Activated T-cell treated with anti-CD3 and anti-CD28 coated beads, Interleukin-2, amount 50 U/mL, for 48 hours (primary cell): ENCODE data around the gene FAM53C.
"Not testable (repeated sequence)": the region's sequence is repeated elsewhere in the genome, so short reads cannot be mapped to it uniquely, and the experiment has no call there.

ENCODE experiments used
- DNase-seq, 2 experiments: peaks; one replicate each; pipeline ENCODE4 v3.0.0-alpha.2; 2020

Gene FAM53C

DNA sequence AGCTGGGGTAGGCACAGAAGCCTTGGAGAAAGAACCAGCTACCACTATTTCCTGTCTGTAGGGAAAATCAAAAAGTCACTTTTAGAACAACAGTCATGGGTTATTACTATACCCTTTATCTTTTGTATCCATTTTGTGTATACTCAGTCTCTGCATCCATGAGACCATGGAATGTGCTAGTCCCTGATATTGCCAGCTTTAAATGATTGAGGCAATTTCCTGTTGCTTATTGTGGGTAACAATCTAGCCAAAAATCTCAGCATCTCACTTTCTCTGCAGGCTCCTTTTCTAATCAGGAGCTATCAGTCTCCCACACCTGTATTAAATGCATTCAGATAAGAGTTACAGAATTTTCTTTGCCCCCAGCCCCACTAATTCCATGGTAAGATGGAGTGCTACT lies 13.5 kb downstream of the FAM53C start:
- no peak for DNase-seq

DNA sequence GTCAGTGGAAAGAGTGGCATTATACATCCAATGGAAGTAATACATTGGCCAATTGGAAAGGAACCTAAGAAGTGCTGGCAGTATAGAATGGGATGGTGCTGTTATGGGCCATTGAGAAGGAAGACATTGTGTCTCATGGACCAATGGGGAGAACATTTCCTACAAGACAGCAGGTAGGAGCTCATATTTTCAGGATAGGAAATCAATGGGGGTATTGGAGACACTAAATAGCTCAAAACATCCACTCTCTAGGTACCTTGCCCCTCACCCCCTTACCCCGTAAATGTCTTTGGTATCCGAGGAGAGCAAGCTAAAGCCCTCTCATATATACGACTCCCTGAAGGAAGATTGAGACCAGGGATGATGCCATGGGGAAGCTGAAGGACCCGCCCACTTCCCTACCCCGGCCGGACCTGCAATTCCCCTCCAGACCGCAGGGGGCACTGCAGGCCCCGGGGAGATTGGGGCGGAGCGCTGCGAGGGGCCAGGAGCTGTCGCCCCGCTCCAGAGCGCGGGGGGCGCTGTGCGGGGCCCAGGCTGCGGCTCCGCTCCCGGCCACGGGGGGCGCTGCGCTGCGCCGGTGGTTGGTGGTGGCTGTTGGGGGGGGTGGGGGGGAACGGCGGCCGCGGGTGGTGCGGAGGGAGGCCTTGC lies 14.1 kb downstream of the FAM53C start, which contains the start of gene KDM3B:
Gene KDM3B (plus strand): TSS at position 615 of the 651 bp plus-strand sequence. CDS start 111 bp downstream, outside the sequence.
- DNase-seq: peak; percentile 99

DNA sequence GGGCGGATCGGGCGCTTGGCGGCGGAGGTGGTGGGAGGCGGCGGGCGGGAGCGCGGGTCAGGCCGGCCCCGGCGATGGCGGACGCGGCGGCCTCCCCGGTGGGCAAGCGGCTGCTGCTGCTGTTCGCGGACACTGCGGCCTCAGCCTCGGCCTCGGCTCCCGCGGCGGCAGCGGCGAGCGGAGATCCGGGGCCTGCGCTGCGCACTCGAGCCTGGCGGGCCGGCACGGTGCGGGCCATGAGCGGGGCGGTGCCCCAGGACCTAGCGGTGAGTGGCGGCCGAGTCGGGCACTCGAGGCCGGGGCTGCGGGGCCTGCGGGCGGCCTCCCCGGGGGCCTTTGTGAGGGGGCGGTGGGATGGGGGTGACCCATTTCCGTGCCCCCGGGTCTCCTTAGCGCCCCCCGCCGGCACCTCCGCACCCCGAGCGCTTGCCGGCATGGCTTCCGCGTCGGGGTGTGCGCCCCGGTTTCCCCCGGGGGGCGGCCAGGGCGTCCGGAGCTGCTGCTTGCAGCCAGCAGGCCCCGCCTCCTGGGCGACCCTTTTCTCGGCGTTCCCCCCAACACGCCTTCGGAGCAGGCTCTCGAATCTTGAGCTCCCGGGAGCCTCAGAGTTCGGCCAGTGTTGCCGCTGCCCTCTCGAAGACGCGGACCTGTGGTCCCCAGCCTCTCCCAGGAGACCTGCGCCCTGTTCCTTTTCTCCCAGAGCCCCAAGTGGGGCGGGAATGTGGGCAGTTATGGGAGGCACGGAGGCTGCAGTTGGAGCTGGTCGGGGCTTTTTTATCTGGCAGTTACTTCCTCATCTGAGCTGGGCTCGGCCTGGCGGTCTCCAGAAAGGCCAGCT lies 14.9 kb downstream of the FAM53C start:
- peak; percentile 78 to 82 for DNase-seq

DNA sequence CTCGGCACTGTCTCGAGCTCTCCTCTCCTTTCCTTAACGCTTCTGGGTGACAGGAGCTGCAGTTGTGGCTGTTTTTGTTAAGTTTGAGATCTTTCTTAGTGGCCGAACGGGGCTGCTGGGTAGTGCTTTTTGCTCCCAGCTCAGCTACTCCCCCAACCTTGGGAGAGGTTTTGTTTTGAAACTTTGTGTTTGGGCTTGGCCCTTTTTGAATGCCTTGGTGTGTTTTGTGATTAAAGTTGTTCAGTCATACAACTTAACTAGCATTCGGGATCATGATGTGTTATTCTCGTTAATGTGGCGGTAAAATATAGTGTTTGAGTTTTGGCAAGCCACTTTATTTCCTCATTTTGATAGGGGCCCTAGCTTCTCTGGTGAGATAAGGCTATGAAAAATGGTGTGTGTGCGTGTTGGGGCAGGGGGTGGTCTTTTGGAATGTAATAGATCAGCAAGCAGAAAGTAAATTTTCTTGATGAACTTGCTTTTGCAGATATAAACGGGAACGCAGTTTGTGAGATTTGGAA lies 15.6 kb downstream of the FAM53C start:
- DNase-seq: no peak

DNA sequence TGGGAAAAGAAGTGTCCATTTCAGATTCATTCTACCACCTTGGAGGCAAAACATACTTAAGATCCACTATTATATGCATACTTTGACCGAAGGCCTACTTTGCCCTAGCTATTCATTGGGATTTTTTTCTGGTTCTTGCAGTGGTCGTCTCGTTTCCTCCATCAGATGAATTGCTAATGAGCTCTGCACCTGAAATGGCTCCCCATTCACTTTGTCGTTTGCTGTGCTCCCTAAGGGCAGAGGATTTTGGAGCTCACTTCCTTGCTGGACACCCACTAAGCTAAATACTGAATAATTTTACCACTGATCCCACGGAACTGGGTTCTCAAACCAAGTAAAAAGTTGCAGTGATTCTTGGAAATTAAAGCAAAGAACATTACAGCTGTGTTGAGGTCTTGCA lies 16.3 kb downstream of the FAM53C start:
- DNase-seq: peak in 1 of 2 experiments; percentile 10

DNA sequence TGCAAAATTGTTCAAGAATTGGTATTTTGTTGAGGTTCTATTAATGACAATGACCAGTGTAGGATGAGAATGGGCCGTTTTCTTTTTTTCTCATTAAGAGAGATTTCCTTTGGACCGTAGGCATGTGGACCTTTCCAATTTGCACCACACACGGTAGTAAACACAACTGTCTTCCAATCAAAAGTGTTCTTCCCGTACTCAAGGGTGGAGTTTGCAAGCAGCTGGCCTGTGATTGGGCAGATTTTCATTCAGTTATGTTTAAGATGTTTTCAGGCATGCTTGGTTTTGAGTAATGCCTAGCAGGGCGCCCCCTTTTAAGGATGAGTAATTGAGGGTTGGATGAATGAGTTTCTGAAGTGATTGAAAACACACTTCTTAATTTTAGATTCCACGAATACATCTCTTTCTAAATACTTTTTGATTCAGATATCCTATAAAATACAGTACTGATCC lies 16.9 kb downstream of the FAM53C start:
- peak; percentile 66 to 71 for DNase-seq

DNA sequence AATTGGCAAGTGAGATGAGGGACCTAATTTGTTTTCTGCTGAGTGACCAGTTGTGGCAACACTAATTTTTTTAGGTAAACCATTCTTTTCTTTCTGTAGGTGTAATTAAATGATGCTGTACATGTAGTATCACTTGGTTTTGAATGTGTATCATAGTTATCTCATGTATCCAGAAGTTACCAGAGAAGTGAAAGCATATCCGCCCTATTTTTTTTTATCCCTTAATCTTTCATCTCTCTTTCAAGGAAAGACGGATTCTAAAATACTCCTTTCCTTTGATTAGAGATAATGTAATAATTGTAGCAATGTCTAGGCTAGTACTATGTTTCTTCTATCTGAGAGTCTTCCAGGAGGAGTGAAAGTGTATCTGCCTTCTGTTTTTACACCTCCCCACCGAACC lies 21.6 kb downstream of the FAM53C start:
- DNase-seq: no peak

DNA sequence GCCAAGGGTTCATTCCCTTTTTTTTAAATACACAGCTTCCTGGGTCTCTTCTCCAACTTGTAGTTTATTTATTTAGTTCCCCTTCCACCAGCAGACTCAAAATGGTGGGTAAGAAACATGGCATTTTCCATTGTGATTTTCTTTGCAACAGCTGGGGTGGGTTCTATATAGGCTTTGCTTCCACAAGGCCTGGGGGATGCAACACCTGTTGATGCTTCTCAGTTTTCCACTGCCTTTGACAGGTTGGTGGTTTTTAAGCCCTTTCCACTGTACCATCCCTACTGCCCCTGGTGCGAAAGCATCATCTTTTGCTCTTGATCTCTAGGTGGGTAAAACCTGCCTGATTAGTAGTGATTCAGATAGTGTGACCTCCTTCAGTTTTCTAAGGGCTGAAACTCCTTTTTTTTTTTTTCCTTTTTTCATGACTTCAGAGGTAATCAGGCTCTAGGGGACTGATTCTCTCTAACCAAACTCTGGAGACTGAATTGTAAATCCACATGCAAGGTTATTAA lies 22.9 kb downstream of the FAM53C start:
- peak in 1 of 2 experiments; percentile 9 for DNase-seq

DNA sequence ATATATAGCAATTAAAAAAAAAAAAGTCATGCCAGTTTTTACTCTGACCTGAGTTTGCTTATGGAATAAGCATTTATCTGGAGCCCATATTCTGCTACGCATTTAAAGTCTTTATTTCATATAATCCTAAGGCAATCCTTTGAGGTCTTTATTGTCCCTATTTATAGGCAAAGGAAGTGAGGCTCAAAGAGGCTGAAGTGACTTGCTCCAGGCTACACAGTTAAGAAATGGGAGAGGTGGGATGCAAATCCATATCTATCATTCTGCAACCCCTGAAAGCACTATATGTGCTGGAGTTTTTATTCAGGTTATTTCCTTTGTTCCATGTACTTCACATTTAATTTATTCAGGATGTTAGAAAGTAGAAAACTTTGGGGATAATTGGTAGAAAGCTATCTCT lies 26.5 kb downstream of the FAM53C start:
- no peak for DNase-seq

DNA sequence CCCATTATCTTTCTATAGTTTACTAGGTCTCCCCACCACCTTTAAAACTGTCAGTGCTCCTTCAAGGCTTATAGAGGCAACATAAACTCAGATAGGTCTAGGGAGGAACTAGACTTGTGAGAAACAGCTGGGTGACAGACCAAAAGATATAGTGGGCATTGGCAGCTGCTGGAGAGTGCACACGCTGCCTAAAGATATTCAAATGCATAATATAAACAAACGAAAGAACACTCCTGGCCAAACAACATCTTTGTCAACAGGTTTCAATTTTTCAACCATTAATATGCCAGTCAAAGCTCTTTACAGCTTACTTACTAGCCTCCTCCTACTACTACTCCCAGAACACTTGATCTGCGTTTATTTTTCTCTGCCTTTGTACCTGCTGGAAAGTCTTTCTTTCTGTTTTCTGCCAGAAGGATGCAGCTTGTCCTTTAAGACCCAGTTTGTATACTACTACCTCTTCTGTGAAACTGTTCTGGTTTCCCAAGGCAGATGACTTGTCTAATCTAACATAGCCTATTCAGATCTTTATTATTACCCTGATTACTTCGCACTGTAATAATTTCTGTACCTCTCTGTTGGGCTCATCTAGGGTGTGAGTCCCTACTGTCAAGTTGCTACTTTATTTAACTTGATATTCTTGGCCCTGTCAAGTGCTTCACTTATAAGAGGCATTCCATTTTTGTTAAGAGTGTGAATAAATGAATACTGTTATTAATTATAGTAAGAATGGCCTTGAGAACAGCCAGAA lies 28.7 kb downstream of the FAM53C start:
- DNase-seq: no peak

DNA sequence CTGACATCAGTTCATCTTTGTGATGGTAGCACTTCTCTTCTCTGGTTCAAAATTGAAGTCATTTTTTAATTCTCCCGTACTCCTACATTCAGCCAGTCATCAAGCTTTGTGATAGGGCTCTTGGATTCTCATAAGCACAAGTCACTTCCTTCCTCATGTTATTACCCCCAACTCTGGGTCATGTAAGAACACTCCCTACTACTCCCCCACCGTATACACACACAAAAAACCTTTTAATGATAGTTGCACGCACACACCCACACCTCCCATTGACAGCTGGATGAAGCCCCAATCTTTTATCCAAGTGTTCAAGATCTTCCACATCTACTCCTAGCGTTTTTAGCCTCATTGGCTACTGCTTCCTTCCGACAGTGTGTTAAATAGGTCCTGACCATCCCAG lies 31.2 kb downstream of the FAM53C start:
- DNase-seq: no peak

DNA sequence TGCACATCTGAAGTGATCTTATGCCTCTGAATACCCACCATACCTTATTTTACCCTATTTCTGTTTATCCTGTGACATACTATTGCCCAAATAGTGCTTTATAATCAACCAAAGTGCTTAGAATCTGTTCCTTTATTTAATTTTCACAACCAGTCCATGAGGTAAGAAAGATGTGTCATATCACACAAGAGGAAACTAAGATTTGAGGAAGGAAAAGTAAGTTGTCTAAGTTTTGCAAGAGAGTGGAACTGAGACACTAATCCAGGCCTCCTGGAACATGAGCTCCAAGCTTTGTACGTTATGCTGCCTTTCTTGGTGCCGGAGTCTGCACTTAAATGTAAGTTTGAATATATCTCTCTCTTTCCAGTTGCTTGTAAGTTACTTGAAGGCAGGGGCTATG lies 31.6 kb downstream of the FAM53C start:
- DNase-seq: no peak

DNA sequence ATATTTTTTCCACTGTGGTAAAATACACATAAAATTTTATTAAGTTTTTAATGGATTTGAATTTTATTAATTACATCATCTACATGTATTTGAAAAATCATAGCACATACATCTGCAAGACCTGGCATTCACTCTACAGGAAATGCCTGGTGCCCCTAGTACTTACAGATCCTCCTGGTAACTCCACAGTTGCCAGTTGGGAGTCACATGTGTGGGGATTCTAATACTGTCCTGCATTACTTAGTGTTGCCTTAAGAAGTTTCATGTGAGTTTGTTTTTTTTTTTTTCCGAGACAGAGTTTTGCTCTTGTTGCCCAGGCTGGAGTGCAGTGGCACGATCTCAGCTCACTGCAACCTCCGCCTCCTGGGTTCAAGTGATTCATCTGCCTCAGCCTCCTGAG lies 32.5 kb downstream of the FAM53C start:
- DNase-seq: no peak

DNA sequence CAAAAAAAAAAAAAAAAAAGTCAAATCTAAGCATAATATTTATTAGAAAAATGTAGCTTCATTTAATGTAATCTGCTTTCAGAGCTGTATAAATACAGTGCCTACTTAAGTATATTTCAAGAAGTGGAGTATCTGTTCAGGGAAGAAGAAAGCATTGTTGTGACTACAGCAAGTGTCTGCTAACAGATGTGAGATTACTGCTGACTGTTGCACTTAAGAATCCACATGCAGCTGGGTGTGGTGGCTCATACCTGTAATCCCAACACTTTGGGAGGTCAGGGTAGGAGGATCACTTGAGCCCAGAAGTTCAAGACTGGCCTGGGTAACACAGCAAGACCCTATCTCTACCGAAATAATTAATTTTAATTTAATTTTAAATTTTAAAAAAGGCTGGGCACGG lies 33.4 kb downstream of the FAM53C start:
- no peak for DNase-seq

DNA sequence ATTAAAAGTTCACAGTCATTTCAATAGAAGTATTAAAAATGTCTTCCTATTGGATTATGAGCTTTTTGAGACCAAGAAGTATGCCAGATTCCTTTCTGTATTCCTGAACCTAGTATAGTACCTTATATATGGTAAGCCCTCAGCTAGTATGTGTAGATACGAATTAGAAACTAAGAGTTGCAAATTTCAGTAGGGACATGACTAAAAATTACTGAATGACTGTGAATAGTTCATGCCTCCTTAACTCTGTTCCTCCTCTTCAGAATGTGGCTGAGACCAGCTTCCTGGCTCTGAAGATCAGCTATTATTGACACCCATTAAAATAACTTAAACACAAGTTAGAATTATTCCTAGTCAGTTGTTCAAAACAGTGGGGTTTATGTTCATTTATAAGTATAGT lies 34.2 kb downstream of the FAM53C start:
- no peak for DNase-seq

DNA sequence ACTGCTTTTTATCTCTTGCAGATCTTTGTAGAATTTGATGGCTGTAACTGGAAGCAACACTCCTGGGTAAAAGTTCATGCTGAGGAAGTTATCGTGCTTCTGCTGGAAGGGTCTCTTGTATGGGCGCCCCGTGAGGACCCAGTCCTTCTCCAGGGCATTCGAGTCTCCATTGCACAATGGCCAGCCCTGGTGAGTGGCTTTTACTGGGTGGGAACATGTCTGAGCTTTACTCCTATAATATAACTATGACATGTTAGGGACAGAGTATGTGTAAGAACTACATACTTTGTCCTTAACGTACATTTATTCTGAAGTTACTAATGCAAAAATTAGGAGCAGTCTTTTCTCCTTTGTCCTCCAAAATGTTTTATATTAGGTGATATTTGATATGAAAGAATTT lies 34.6 kb downstream of the FAM53C start:
- DNase-seq: no peak

DNA sequence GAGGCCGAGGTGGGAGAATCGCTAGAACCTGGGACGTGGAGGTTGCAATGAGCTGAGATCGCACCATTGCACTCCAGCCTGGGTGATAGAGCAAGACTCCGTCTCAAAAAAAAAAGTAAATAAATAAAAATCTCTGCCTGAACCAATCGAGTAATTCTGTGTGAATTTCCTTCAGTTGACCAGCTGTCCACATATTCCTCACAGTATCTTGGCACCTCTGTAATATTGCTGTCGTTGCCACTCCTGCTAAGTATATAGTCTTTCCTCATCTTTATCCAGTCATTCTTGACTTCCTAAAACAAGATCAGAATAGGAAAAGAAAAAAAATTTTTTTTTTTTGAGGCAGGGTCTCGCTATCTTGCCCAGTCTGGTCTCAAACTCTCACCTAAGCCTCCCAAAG lies 44.3 kb downstream of the FAM53C start:
- DNase-seq: no peak

DNA sequence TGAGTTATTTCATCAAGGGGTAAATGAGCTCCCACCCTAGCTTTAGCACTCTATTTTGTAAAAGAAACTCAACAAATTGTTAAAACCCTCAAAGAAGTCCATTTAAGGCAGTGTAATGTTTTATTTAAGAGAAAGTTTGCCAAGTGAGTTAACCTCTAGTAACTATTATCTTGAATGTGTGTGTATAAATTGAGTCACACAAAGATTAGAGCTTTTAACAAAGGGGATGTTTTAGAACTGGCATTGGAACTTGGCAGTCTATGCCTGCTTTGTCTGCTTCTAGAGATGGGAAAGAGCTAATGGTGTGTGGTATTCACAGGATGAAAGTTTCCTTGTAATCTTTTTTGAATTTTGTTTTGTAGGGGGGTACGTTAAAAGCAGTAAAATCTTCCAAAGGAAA lies 47.6 kb downstream of the FAM53C start:
- no peak for DNase-seq

DNA sequence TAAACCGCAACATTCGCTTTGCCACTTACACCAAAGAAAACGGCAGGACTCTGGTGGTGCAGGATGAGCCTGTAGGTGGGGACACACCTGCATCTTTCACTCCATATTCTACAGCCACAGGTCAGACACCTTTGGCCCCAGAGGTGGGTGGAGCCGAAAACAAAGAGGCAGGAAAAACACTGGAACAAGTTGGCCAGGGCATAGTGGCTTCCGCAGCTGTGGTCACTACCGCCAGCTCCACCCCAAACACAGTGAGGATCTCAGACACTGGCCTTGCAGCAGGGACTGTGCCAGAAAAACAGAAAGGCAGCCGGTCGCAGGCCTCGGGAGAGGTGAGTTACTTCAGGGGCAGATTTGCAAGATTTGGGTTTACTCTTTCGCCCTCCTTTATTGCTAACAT lies 48.2 kb downstream of the FAM53C start:
- no peak for DNase-seq

DNA sequence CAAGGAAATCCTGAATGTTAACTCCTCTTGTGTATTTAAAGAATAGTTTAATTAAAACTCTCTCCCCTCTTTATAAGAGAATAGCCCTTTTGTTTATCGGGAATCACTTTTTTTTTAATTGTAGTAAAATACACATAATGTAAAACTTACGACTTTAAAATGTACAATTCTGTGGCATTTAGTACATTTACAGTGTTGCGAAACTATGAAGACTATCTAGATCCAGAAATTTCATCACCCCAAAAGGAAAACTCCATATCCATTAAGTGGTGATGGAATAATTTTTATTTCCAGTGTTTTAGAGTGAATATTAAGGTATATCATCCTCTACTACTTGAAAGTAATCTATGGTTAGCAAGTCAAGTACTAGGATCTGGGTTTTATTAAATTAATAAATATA lies 51.3 kb downstream of the FAM53C start:
- no peak for DNase-seq

DNA sequence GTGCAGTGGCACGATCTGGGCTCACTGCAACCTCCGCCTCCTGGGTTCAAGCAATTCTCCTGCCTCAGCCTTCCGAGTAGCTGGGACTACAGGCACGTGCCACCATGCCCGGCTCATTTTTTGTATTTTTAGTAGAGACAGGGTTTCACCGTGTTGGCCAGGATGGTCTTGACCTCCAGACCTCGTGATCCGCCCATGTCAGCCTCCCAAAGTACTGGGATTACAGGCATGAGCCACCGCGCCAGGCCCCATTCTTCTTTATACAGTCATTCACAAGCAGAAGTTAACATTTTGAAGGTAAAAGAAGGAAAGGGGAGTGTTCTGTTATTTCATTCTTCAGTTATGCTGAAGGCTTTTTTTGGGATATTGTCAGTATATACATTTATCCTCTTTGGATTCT lies 51.8 kb downstream of the FAM53C start:
- not testable (repeated sequence) for DNase-seq

DNA sequence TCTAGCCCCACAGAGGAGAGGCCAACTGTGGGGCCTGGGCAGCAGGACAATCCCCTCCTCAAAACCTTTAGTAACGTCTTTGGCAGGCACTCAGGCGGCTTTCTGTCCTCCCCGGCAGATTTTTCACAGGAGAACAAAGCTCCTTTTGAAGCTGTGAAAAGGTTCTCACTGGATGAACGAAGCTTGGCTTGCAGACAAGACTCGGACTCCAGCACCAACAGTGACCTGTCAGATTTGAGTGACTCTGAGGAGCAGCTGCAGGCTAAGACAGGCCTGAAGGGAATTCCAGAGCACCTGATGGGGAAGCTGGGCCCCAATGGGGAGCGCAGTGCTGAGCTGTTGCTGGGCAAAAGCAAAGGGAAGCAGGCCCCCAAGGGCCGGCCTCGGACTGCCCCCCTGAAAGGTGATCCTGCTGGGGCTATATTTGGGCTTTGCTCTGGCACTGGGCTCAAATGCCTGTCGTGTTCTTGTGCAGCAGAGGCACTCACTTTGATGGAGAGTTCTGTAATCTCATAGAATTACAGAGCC lies 53.9 kb downstream of the FAM53C start:
- DNase-seq: no peak
